NCI-H446 treated with DMSO at 0.1 percent for 48 hours (cell line): ENCODE data around the gene PNMA6E.

Experiments used
- DNase-seq: peaks from one replicate; lab custom pipeline; 2025; lab: John Stamatoyannopoulos, UW

The PNMA6E gene

DNA sequence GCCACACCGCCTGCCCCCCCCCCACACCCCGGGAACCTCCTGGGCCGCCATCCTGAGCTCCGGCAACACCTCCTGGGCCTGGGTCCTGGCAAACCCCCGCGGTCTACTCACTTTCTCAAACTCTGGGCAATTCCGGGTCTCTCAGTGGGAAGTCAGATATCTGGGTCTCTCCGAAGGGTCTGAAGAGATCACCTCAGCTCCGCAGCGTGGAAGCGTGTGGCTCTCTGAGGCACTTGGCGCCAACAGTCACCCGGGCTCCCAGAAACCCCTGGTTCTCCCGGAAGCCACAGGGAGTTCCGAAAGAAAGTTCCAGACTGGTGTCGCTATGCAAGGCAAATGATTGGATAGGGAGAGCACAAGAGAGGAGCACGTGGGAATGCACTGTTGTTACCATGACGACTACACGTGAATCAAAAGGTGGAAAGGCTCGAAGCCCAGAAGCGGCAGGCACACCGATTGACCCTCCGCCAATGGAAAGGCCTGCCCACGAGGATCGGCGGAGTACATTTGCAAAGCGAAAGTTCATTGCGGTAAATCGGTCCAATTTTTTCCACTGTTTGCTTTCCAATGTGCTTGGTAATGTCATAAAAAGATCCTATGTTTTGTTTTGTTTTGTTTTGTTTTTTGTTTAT, at the start of gene PNMA6E:
TSS of gene PNMA6E (minus strand) at position 218 of the 632 bp plus-strand sequence. CDS start 2,501 bp downstream, outside the sequence.
- no peak for DNase-seq

DNA sequence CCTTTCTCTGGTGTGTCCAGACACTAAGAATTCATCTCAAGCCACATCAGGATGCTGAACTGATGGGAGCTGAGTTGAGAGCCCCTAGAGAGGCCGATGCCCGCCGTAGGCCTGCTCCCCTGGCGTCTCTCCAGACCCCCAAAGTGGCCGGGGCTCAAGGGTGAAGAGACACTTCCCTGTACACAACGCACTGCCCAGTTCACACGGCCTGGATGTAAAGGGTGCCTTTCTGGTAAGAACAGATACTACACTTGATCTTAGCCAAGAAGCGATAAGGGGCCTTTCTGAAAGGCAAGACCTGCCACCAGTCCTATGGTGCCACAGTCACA, 49.8 kb upstream of the PNMA6E start:
- no peak for DNase-seq

DNA sequence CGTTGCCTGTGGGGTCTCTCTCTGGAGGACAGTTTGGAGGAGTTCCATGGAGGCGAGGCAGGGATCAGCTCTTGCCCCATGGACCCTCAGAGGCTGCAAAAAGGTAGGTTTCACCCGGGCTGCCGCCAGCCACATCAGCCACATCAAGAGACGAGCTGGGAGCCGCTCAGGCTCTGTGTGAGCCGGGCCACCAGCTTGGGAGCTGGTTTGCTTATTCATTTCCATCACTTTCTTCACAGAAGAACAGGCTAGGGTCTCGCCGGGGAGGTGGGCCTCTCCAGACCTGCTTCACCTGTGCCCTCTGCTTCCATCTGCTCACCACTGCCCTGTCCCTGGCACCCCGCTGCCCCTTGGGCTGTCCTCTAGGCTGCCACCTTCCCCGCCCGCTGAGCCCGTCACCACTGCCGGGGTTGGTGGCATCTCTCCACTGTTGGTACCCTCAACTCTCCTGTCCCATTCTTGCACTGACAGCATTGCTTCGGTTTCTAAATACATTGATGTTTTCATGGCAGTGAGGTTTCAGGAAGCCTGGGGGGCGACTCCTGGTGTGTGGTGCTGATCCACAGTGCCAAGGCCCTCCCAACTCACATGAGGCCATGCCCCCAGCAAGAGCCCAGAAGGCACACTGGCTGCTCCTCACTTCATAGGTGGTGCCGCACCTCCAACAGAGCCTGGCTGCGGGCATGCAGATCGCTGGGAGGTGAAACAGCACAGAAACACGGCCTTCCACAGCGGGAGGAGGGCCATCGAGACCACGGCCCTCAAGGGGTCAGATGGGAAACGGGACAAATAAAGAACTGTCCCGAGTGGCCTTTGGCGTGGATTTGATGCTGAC, 49.2 kb upstream of the PNMA6E start:
- DNase-seq: no peak

DNA sequence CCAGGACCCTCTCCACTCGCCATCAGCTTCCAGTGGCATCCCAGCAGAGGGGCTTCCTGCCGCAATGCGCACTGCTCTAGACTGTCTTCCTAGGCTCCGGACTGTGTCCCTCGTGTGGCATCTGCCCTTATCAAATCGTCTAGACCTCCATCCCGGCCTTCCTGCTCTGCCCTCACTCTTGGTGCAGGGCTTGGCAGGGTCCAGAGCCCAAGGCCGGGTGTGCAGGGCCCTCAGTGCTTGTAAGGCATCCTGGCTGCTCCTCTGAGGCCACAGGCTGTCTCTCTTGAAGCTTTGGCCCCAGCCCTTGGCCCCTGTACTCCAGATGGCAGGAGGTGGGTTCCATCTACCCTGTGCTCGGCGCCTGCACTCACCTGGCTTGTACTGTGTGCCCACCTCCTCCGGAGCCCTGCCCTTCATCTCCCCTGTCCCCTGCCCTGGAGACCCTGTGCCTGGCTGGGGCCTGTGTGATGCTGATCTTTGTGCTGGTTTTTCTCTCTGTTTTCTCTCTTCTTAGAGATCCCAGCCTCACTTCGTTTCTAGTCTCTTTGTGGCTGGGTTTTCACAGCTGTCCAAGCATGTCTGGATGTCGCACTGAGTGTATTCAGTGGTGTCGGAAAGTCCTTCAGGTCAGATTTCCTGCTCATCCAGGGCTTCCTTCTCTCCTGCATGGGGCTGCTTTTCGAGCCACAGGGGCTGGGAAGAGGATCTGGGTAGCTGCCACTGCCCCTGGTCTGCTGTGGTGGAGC, 48.4 kb upstream of the PNMA6E start:
- no peak for DNase-seq

DNA sequence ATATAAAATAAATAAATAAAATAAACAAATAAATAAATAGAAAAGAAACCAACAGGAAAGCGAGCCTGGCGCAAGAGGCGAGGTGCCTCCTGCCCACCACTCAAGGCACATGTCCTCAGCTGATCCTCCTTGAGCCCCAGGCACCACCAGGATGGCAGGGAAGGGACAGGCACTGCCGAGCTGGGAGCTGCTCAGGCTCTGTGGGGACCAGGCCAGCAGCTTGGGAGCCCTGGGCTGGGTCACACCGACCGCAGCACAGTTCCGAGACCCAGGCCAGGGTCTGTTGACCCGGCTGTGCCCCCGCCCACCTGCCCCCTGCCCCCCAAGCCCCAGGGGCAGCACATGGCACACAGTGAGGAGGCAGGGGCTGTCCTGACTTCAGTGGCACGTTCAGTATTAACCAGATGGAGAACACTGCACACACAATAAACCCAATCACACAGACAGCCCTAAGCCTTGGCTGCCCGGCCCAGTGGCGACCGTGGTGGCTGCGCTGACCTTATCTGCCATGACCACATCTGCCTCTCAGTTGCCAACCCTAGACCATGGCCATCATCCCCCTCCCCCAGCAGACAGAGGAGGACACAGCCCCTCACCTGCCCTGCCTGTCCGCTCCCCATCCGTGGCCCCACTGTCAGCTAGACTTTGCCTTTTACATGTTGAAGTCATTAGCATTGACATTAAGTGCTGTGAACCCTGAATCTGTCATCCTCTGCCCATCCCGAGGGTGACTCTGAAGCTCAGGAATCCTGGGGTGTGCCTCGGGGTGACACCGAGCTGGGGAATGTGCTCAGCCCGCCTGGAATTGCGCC, 47.6 kb upstream of the PNMA6E start:
- no peak for DNase-seq

DNA sequence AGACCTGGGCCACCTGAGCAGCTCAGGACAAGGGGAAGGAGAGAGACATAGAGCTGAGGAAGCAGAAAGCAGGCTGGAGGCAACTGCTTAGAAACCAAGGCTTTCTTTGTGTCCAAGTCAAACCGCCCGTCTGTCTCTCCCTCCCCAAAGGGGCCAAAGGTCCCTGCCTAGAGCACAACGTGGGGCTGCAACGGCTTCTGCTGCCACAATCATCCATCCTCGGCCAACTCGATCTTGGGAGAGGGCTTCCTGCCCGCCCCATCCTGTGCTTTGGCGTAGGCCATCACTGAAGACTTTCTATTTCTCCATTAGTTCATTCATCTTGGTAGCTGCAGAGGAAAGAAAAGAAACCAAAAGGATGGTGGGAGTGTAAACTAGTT, 46.4 kb upstream of the PNMA6E start:
- DNase-seq: no peak

DNA sequence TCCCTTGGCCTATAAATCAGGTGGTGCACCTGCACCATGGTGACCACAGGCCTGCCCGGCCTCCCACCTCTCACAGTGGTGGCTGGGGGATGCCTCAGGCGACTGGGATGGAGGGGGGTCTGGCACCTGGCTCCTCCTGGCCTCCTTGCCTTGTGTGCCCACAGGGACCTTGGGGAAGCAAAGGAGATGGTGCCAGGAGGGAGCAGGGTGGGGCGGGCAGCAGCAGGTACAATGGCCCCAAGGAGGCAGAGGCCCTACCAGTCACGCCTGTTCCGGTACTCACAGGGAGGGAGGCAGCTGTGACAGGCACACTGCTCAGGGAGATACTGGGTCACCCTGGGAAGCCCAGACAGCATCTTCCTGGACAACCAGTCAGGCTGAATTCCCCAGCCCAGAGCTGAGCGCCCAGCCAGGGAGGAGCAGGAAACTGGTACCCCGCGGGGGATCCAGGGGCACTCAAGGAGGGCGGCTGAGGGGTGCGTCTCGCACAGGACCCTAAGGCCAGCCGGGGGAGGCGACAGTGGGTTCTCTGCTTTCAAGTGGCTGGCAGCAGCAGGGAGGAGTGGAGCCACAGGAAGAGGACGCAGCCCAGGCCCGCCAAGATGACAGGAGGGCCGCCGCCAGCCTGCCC, 45.9 kb upstream of the PNMA6E start:
- DNase-seq: no peak

DNA sequence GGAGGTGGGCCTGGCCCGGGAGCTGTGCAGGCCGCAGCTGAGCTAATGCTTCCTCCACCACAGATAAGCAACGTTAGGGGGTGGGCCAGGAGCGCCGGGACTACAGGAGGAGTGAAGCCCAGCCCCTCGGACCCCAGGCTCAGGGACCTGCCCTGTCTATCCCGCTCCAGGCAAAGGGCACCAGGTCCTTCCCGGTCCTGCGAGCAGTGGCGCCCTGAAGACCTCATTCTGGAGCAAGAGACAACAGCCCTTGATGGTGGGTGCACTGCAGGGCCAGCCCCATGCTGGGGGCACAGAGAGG, 45.4 kb upstream of the PNMA6E start:
- DNase-seq: no peak

DNA sequence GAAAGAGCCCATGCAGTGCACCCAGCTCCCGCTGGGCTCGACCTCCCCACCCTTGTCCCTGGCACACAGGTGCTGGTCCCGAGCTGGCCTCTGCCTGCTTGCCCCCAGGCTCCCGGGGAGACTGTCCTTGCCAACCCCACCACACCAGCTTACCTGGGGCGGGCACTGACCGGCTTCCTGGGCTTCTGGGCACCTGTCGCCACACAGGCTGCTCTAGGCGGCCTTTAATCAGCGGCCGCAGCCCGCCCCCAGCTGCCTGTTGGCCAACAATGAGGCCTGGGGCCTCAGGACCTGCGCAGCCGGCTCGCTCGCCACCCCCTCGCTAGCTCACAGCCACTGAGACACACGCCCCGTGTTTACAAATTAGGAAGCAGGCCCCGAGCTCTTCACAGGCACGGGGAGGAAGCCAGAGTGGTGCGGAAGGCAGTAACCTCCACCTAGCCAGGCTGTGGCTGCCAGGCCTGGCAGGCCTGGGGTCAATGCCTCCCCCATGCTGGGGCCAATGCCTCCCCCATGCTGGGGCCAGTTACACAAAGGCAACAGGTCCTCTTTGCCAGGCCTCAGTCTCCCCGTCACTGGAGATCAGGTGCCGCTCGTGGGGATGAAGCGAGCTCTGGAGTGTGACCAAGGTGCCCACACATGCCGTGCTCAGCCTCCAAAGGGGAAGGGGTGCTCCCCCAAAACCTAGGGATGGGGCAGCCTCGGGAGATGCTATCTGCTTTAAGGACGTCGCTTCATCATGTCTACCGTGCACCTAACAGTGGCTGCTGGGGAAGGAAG, 44.9 kb upstream of the PNMA6E start, which contains the start of gene TREX2:
TSS of gene TREX2 (minus strand) at position 201 of the 780 bp plus-strand sequence. CDS start 626 bp downstream, outside the sequence.
- no peak for DNase-seq

DNA sequence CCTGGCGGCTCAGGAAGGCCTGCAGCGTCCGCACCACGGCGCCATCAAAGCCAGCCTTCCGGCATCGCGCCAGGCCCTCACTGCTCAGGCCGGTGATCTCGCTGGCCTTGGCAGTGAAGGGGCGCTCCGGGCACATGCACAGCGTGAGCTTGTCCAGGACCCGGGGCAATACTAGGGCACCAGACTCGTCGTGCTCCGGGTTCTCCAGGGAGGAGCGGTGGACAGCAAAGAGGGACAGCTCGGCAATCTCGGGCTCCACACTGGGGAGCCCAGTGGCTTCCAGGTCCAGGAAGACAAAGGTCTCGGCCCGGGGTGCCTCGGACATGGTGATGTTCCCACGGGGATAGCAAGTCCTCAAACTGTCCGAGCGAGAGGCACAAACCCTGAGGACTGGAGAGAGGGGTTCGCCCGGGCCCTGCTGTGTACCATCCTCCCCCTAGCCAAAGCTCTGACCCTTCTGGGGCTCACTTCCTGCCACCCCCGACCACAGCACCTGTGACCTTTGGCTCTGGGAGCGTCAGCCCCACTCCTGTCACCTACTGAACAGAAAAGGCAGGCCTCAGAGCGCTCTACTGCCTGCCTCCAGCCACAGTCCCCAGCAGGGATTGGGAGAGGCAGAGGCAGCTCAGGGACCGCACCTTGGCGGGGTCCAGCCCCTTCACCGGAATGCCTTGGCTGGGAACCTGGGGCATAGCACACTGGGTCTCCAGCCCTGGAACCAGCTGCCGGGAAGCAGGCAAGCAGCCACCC, 44.1 kb upstream of the PNMA6E start:
- no peak for DNase-seq

DNA sequence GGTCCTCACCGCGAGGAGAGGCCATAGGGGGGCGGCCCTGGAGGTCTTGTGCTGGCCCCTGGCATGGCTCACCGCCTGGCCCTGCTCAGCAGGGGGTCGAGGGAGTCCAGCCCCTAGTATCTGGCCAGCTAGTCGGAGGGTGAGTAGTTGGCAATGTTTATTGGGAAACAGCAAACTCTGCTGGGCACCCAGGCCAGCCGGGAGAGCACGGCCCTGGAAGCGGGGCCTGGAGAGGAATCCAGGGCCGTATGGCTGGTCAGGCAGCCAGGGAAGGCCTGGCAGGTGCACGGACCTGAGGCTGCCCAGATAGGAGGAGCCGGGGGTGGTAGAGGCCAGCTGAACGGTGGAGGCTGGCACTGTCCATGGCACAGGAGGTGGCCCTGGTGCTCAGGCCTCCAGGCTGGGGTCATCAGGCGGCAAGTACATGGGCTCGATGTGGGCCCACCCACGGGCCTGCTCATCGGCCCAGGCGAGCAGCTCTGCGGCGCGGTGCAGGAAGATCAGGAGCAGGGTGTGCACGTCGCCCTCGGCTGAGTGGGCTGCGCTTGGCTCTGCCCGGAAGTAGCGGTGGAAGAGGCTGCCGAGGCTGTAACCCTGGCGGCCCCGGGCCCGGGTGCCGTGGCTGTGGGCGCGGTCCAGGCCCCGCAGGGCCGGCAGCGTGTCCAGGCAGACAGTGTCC, 43.3 kb upstream of the PNMA6E start:
- no peak for DNase-seq

DNA sequence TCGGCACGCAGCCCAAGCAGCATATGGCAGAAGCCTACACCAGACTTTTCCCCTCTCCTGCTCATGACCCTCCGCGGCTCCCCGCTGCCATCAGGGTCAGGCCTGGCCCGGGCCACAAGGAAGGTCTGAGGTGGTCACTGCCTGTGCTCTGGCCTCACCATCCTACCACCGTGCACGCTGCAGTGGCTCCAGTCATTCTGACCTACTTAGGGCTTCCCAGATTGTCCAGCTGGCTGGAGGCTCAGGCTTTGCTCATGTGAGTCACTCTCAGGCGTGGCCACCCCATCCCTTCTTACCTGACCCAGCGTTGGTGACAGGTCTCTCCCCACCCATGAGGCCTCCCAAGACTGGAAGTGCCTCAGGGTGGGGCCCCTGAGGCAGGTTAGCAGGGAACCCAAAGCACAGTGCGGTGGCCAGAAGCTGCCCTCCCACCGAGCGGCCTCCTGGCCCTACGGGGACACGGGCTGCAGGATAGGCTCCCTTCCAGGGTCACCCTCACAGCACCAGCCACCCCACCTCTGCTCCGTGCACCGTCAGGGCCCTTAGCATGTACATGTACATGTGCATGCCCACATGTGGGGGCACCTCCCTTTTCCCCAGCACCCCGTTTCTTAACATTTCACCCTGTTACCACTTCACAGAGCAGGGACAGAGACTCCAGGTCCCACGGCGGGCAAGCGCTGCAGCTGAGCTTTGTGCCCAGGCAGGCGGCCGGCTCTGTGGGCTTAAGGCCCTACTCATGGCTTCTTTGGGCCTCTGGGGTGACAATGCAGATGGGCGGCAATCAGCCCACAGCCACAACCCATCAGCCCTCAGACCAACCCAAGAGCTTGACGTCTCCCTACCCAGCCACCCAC, 42.6 kb upstream of the PNMA6E start:
- DNase-seq: no peak

DNA sequence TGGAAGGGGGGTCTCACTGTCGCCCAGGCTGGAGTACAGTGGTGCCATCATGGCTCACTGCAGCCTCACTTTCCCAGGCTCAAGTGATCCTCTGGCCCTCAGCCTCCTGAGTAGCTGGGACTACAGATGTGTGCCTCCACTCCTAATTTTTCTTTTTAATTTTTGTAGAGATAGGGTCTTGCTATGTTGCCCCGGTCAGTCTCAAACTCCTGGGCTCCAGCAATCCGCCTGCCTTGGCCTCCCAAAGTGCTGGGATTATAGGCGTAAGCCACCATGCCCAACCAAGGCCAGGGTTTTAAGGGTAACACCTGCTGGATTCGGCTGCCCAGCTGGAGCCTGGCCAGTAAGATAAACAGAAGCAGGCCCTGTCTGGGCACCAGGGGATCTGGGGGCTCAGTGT, 41.3 kb upstream of the PNMA6E start:
- no peak for DNase-seq

DNA sequence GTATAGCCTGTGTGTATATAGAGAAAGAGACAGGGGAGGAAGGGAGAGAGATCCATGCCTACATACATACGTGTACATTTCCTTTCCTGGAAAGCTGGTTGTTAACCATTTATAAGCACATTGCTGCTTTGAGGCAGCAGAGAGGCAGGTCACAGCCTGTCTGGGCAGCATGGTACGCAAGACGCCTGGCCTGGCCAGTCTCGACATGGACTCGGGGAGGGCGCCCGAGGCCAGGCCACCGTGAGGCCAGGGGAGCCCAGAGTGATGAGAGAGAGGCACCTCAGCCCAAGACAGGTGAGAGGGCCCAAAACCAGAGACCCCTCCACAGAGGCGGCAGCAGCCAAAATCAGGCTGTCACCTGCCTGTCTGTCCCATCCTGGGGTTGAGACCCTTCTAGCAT, 40.8 kb upstream of the PNMA6E start:
- DNase-seq: no peak

DNA sequence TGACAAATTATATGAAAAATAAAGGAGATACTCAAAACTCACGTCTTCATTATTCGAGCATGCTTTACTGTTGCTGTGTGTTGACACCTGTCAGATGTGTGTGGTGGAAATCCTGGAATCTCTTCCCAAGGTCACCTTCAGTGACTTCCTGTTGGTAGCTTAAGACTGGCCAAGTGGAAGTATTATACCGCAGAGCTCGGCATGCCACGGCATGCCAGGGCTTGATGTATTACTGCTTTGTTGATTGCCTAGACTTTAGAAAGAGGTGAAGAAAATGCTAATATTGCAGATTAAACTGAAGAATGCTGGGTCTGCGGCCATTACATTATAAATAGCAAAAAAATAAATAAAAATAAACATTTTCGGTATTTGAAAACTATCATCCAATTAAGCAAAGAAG, 40.1 kb upstream of the PNMA6E start:
- DNase-seq: no peak

DNA sequence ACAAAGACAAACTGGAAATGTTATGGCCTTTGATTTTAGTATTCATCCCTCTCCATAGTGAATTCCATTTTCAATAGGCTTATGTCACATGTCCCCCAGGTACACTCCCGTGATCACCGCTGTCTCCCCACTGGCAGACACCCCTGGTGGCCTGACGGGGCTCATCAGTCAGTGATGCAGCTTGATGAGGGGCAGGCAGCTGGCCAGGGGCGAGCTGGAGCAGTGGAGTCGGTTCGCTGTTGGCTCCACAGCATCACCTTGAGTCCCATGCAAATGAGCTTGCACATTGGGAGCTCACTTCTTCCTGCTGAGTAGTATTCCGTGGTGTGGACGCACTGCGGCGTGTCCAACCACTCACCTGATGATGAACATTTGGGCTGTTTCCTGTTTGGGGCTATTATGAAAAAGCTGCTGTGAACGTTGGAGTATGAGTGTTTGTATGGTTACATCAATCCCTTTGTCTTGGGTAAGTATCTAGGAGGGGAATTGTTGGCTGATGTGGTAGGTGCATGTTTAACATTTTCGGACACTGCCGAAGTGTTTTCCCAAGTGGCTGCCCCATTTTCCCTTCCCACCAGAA, 39.5 kb upstream of the PNMA6E start:
- DNase-seq: no peak

DNA sequence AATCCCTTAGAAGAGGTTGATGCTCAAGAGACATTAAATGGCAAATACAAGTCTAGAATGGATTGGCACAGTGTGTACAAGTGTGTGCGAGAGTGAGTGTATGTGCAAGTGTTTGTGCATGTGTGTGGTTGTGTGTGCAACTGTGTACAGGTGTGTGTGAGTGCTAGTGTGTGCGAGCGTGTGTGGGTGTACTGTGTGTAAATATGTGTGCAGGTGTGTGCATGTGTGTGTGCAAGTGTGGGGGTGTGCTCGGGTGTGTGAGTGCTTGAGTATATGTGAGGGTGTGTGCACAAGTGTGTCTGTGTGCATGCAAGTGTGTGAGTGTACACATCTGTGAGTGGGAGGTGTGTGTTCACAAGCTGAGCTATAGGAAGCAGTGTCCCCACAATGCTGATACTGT, 38.8 kb upstream of the PNMA6E start:
- no peak for DNase-seq

DNA sequence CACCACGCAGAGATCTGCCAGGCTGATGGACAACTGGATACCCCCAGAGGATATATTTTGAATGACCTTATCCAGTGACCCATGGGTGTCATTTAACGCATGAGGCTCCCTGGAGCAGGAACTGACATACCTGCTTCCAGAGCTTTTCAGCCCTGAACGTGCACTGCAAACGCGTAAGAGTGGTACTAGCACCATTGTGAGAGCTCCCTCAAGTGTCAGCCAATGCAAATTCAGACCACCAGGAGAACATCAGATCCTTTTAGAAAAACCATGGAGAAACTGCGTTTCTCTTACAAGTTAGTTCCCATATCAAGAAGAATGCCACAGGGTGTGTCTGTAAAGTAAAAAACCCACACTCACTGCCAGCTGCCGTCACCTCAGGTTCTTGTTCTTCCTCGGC, 37.4 kb upstream of the PNMA6E start:
- no peak for DNase-seq
